Lower leg skin (tissue), 3 donors: ENCODE data around the gene NOP53.
"Not testable (repeated sequence)": the region's sequence is repeated elsewhere in the genome, so short reads cannot be mapped to it uniquely, and the experiment has no call there.

Experiments
- CTCF ChIP-seq, 3 donors: fragments of 450-650 bp; IDR thresholded peaks; one replicate each; pipeline ENCODE4 v1.5.1; 2016; ENCODE audit warnings: antibody characterized with exemption in 3 of 3, mild to moderate bottlenecking in 3 of 3, moderate library complexity in 2 of 3
- POLR2A ChIP-seq, 2 donors: fragments of 450-650 bp; IDR thresholded peaks; one replicate each; pipeline ENCODE4 v1.6.1; 2016 to 2017; ENCODE audit warnings: antibody characterized with exemption in 2 of 2, mild to moderate bottlenecking in 1 of 2, moderate library complexity in 1 of 2

- not testable (repeated sequence) for TF ChIP-seq CTCF, POLR2A (IDR thresholded peaks at IDR 0.05)
Measured at GRCh38 chr19:47714855-47715254, 30.5 kb upstream of the NOP53 start.
